ENCODE data around the gene COL4A2.

DNA sequence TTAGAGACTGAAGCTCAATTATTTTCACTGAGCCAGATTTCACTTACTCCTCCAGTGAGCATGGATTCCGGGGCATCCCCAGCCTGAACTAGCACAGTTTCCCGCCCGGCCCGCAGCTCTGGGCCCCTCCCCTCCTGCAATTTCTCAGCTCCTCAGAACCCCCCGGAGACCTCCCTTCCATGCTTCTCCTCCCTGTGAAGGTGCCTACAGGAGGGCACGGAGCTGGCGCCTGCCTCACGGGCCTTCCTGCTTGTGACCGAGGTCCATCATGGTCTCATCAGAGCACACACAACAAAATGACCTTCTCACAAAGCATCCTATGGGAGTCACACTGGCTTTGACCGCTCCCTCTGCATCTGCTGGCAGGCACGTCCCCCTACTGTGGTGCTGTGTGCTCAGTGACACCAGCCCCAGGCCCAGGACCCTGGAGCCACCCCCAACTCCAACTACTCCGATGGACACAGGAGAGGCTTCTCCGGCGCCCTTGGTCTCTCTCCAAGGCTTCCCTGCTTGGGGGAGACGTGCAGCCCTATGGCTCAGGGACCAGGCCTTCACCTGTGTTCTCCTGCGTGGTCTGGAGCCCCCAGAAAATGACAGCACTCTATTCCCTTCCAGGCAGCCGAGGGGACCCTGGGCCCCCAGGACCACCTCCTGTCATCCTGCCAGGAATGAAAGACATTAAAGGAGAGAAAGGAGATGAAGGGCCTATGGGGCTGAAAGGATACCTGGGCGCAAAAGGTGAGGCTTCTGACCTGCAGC lies 177.4 kb downstream of the COL4A2 start:
- TF ChIP-seq EP300 (IDR thresholded peaks at IDR 0.05) = no peak
- TF ChIP-seq, protein P1, sequence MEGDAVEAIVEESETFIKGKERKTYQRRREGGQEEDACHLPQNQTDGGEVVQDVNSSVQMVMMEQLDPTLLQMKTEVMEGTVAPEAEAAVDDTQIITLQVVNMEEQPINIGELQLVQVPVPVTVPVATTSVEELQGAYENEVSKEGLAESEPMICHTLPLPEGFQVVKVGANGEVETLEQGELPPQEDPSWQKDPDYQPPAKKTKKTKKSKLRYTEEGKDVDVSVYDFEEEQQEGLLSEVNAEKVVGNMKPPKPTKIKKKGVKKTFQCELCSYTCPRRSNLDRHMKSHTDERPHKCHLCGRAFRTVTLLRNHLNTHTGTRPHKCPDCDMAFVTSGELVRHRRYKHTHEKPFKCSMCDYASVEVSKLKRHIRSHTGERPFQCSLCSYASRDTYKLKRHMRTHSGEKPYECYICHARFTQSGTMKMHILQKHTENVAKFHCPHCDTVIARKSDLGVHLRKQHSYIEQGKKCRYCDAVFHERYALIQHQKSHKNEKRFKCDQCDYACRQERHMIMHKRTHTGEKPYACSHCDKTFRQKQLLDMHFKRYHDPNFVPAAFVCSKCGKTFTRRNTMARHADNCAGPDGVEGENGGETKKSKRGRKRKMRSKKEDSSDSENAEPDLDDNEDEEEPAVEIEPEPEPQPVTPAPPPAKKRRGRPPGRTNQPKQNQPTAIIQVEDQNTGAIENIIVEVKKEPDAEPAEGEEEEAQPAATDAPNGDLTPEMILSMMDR (IDR thresholded peaks at IDR 0.05) = no peak
- no peak for TF ChIP-seq POLR2AphosphoS5 (IDR thresholded peaks at IDR 0.05)
- no peak for TF ChIP-seq POLR2A (IDR thresholded peaks at IDR 0.05)

Measured in suprapubic skin (tissue), 4 donors.